Measurements from ENCODE around the gene PAXX.

PAXX gene

GRCh38 chr9:137008312-137008711 lies 16.1 kb downstream of the PAXX start:
- TF ChIP-seq CTCF (IDR thresholded peaks at IDR 0.05; ENCODE audit: low read depth, low read length): no peak
- H3K4me3 ChIP-seq (replicated peaks in 1 of 2; ENCODE audit: low read depth in 2 of 2, low read length in 2 of 2): no peak overlapping the region
- no peak for DNase-seq (ENCODE audit: low read depth in 2 of 2)

GRCh38 chr9:137009217-137009616 lies 17.0 kb downstream of the PAXX start:
- TF ChIP-seq CTCF (IDR thresholded peaks at IDR 0.05; ENCODE audit: low read depth, low read length): no peak
- no peak for DNase-seq (ENCODE audit: low read depth in 2 of 2)
- no peak overlapping the region for H3K4me3 ChIP-seq (replicated peaks in 1 of 2; ENCODE audit: low read depth in 2 of 2, low read length in 2 of 2)

- TF ChIP-seq CTCF (IDR thresholded peaks at IDR 0.05; ENCODE audit: low read depth, low read length): no peak
- H3K4me3 ChIP-seq (replicated peaks in 1 of 2; ENCODE audit: low read depth in 2 of 2, low read length in 2 of 2): no peak overlapping the region
- no peak for DNase-seq (ENCODE audit: low read depth in 2 of 2)
Observed at GRCh38 chr9:137009938-137010732, 17.9 kb downstream of the PAXX start.

GRCh38 chr9:137011156-137011555 lies 18.9 kb downstream of the PAXX start:
- DNase-seq (ENCODE audit: low read depth in 2 of 2): no peak
- no peak overlapping the region for H3K4me3 ChIP-seq (replicated peaks in 1 of 2; ENCODE audit: low read depth in 2 of 2, low read length in 2 of 2)
- no peak for TF ChIP-seq CTCF (IDR thresholded peaks at IDR 0.05; ENCODE audit: low read depth, low read length)

- no peak overlapping the region for H3K4me3 ChIP-seq (replicated peaks in 1 of 2; ENCODE audit: low read depth in 2 of 2, low read length in 2 of 2)
- no peak for TF ChIP-seq CTCF (IDR thresholded peaks at IDR 0.05; ENCODE audit: low read depth, low read length)
- no peak for DNase-seq (ENCODE audit: low read depth in 2 of 2)
Observed at GRCh38 chr9:137011907-137012675, 19.9 kb downstream of the PAXX start.

- H3K4me3 ChIP-seq (replicated peaks in 1 of 2; ENCODE audit: low read depth in 2 of 2, low read length in 2 of 2): no peak overlapping the region
- no peak for TF ChIP-seq CTCF (IDR thresholded peaks at IDR 0.05; ENCODE audit: low read depth, low read length)
- DNase-seq (ENCODE audit: low read depth in 2 of 2): no peak
Observed at GRCh38 chr9:137012694-137013570, 20.7 kb downstream of the PAXX start.

All from cardiac fibroblast (primary cell).